ENCODE measurements around the gene MAP3K15. TPM values are rescaled to one million over a fixed set of nuclear protein-coding genes. Genes with fewer than 3 reads are reported as not detected.

The MAP3K15 gene
- total RNA-seq, 6 experiments from 2014 or later = 0.09 to 0.29 (median 0.23) TPM

- no peak for DNase-seq
- H3K36me3 Mint-ChIP-seq (ENCODE audit: low read depth) = no peaks in the 10 kb centered on the region
- no peaks in the 10 kb centered on the region for H3K9me3 Mint-ChIP-seq
- peaks cover 6% of the 10 kb centered on the region for H3K27me3 Mint-ChIP-seq (ENCODE audit: insufficient read depth)
- H3K27ac Mint-ChIP-seq = no peak overlapping the region
- TF ChIP-seq CTCF (IDR thresholded peaks at IDR 0.05) = no peak
- H3K4me1 Mint-ChIP-seq (ENCODE audit: low read depth) = no peaks in the 10 kb centered on the region
- H3K4me3 Mint-ChIP-seq = no peak overlapping the region
Measured at GRCh38 chrX:19388064-19388679, 127.1 kb downstream of the MAP3K15 start.

GRCh38 chrX:19386679-19387078 is 128.6 kb downstream of the MAP3K15 start:
- Mint-ChIP-seq H3K4me3 (no peak overlapping the region), H3K27ac (no peak overlapping the region), H3K27me3 (ENCODE audit: insufficient read depth) (peaks cover 1% of the 10 kb centered on the region), H3K4me1 (ENCODE audit: low read depth) (no peaks in the 10 kb centered on the region), H3K36me3 (ENCODE audit: low read depth) (no peaks in the 10 kb centered on the region), H3K9me3 (no peaks in the 10 kb centered on the region)
- DNase-seq = no peak
- no peak for TF ChIP-seq CTCF (IDR thresholded peaks at IDR 0.05)

DNA sequence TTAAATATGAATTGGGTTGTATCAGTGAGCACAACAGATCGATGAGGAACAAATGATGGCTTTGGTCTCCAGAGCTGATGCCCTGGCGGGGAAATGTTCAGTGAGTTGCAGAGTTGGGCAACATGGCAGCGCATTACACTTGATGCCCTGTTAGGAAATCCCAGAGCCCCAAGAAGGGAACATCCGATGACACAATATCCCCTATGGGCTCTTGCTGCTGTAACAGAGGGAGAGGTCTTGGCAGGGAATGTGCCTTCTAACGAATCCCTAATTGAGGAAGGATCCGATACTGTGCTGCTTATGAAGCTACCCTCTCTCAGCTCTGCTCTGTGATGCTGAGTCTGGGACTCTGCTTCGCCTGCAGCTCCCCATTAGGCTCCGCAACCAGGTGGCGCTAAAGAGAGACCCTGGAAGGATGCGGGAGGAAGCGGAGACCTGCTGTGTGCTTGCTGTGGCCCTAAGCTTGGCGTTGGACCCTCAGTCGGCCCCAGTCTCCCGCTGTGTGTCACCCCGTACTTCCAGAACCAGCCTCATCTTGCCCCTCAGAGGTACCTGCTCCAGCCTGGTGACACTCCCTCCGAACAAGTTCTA is 132.7 kb downstream of the MAP3K15 start:
- Mint-ChIP-seq H3K4me3 (no peak overlapping the region), H3K9me3 (no peaks in the 10 kb centered on the region), H3K4me1 (ENCODE audit: low read depth) (no peaks in the 10 kb centered on the region), H3K27ac (no peak overlapping the region), H3K27me3 (ENCODE audit: insufficient read depth) (peaks cover 8% of the 10 kb centered on the region), H3K36me3 (ENCODE audit: low read depth) (no peaks in the 10 kb centered on the region)
- peak; percentile 67 for TF ChIP-seq CTCF (IDR thresholded peaks at IDR 0.05)
- DNase-seq = peak; percentile 0

DNA sequence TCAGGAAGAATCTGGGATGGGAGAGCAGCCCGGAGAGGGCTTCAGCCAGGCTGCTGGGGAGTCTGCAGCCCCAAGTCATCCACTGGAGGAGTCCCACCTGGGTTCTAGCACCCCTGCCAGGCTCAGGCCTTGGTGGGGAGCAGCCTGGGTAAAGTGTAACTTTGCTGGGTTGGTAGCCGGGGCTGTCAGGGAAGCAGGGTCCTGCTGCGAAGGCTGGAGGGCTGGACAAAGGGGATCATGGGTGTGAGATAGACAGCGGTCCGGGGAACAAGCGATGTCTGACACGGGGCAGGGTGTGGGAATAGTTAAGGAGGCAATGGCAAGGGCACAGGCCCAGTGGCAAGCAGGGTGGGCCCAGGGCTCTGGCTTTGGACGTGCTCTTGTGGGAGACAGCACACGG is 134.0 kb downstream of the MAP3K15 start:
- H3K27me3 Mint-ChIP-seq (ENCODE audit: insufficient read depth) = peaks cover 8% of the 10 kb centered on the region
- no peak overlapping the region for H3K27ac Mint-ChIP-seq
- no peaks in the 10 kb centered on the region for H3K4me1 Mint-ChIP-seq (ENCODE audit: low read depth)

GRCh38 chrX:19377799-19378198 is 137.5 kb downstream of the MAP3K15 start:
- no peaks in the 10 kb centered on the region for H3K9me3 Mint-ChIP-seq

More for the DNA sequence above, 134.0 kb downstream of the MAP3K15 start:
- no peaks in the 10 kb centered on the region for H3K9me3 Mint-ChIP-seq
- TF ChIP-seq CTCF (IDR thresholded peaks at IDR 0.05) = no peak
- no peaks in the 10 kb centered on the region for H3K36me3 Mint-ChIP-seq (ENCODE audit: low read depth)
- no peak for DNase-seq
- no peak overlapping the region for H3K4me3 Mint-ChIP-seq

More at GRCh38 chrX:19377799-19378198, 137.5 kb downstream of the MAP3K15 start:
- H3K4me3 Mint-ChIP-seq = no peak overlapping the region
- no peak for TF ChIP-seq CTCF (IDR thresholded peaks at IDR 0.05)
- DNase-seq = no peak
- peaks cover 10% of the 10 kb centered on the region for H3K27me3 Mint-ChIP-seq (ENCODE audit: insufficient read depth)
- H3K27ac Mint-ChIP-seq = no peak overlapping the region
- H3K36me3 Mint-ChIP-seq (ENCODE audit: low read depth) = no peaks in the 10 kb centered on the region
- peaks cover under 1% of the 10 kb centered on the region for H3K4me1 Mint-ChIP-seq (ENCODE audit: low read depth)
